Frontal cortex (tissue), 4 donors: Measurements from ENCODE around the gene PGC. TPM values are rescaled to one million over a fixed set of nuclear protein-coding genes. Genes with fewer than 3 reads are reported as not detected.

Experiments
- DNase-seq, 2 donors: peaks; one replicate each; pipeline ENCODE4 v3.0.0; 2012; ENCODE audit warnings: low spot score in 2 of 2
- FAIRE-seq: peaks from 2 replicates; lab custom pipeline; 2012; peaks lifted over from hg19 to GRCh38; lab: Jason Lieb, UNC
- total RNA-seq: library from RNA; depleted of rRNA; stranded (reverse); fragments of >200 nt; gene quantifications from one replicate; pipeline ENCODE4 v1.2.3, GENCODE V29; 2014
- donor health status: control.
- donor health status: control.
- donor health status: control.

PGC gene
- under 0.01 TPM for total RNA-seq

- DNase-seq (no peak), FAIRE-seq (no peak)
These were observed at the start of gene PGC for GRCh38 chr6:41747256-41748101. TSS of gene PGC (minus strand) at chr6:41747397. CDS start at chr6:41747334, 63 bp downstream.

- FAIRE-seq, result no peak
- DNase-seq, result no peak
These were observed 49.3 kb upstream of the PGC start for GRCh38 chr6:41796474-41796873.

- FAIRE-seq, result no peak
These were observed 44.8 kb upstream of the PGC start for GRCh38 chr6:41791984-41792383.

DNA sequence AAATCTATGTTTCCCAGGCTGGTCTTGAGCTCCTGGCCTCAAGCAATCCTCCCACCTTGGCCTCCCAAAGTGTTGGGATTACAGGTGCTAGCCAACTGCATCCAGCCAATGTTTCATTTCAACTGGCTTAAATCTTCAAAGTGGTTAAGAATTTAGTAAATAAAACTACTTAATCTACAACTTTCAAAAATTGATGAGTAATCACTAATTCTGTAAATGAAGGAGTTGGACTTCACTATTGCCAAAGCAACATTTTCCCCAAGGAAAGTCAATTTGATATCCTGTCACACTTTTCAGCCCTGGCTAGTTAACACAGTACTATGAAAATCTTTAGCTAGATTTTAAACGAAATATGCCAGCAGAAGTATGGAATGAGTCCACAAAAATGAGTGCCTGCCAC is 44.1 kb upstream of the PGC start:
- DNase-seq (no peak), FAIRE-seq (no peak)

More at GRCh38 chr6:41791984-41792383, 44.8 kb upstream of the PGC start:
- no peak for DNase-seq

GRCh38 chr6:41790045-41790444 is 42.8 kb upstream of the PGC start:
- no peak for FAIRE-seq

GRCh38 chr6:41789390-41789724 is 42.2 kb upstream of the PGC start:
- DNase-seq, result no peak
- FAIRE-seq, result no peak

More at GRCh38 chr6:41790045-41790444, 42.8 kb upstream of the PGC start:
- DNase-seq, result no peak

- DNase-seq (peak; percentile 89 to 90), FAIRE-seq (no peak)
These were observed 40.2 kb upstream of the PGC start, which contains the start of gene TOMM6 for GRCh38 chr6:41787219-41787917. TSS of gene TOMM6 (plus strand) at chr6:41787694. CDS start at chr6:41787698, 4 bp downstream.

- FAIRE-seq (no peak), DNase-seq (peak; percentile 90)
These were observed 39.4 kb upstream of the PGC start for GRCh38 chr6:41786451-41787218.

DNA sequence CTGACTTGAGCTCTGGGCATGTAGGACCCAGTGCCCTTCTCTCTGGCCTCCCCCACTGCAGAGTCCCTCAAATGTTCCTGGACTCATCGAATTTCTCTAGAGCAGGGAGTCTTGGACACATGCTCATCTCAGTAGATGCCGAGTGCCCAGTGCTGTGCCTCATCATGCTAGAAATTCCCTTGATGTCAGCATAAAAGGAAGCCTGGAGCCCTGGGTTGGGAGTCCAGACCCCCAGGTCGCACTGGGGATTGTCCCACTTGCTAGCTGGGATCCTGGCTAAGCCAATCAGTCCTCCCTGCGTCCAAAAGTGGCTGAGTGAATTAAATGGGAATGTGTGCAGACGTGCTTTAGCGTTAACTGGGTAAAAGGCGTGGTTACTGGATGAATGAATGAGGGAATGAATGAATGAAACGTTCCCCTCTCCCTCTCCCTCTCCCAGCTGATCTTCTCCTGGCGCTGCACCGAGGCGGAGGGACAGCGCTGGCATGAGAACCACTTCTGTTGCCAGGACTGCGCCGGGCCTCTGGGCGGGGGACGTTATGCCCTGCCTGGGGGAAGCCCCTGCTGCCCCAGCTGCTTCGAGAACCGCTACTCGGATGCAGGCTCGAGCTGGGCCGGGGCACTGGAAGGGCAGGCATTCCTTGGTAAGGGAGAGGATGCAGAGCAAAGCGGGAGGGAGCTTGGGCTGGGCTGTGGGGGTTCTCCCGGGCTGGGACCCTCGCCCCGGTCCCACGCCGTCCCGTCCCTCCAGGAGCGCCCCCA is 38.7 kb upstream of the PGC start:
- DNase-seq (no peak), FAIRE-seq (no peak)

DNA sequence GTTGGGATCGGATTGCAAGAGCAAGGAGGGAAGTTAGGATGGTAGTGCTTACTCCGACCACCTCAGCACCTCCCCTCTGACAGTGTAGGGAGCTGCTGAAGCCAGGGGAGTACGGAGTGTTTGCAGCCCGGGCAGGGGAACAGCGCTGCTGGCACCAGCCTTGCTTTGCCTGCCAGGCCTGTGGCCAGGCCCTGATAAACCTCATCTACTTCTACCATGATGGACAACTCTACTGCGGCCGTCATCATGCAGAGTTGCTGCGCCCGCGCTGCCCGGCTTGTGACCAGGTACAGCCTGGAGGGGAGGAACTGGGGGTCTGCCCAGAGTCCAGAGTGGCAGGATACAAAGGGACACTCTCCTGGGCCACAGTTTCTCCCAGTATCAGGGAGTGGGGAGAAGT is 38.1 kb upstream of the PGC start:
- no peak for FAIRE-seq
- DNase-seq, result no peak

- no peak for DNase-seq
- FAIRE-seq, result no peak
These were observed 37.5 kb upstream of the PGC start for GRCh38 chr6:41784581-41785171.

- no peak for FAIRE-seq
- no peak for DNase-seq
These were observed 36.0 kb upstream of the PGC start for GRCh38 chr6:41783106-41783780.

DNA sequence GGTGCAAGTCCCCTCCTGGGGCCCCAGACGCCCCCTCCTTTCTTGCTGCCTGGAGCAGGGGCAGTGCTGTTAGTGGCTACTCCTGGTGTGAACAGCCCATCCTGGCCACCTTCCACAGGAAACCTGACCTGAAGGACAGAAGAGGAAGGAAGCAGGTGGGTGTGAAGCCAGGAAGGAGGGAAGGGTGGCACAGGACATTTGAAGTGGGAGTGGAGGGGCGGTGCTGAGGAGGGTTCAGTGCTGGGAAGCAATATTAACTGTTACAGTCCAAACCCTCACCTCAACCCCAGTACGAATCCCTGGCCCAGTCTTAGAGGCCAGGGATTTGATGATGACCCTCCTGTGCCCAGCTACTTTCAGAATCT is 34.2 kb upstream of the PGC start:
- no peak for FAIRE-seq
- no peak for DNase-seq

- peak in 1 of 2 donors; percentile 58 for DNase-seq
- no peak for FAIRE-seq
These were observed 33.6 kb upstream of the PGC start, which contains the start of gene PRICKLE4 for GRCh38 chr6:41780551-41781365. TSS of gene PRICKLE4 (plus strand) at chr6:41780782. CDS start at chr6:41783474, 2,692 bp downstream.

DNA sequence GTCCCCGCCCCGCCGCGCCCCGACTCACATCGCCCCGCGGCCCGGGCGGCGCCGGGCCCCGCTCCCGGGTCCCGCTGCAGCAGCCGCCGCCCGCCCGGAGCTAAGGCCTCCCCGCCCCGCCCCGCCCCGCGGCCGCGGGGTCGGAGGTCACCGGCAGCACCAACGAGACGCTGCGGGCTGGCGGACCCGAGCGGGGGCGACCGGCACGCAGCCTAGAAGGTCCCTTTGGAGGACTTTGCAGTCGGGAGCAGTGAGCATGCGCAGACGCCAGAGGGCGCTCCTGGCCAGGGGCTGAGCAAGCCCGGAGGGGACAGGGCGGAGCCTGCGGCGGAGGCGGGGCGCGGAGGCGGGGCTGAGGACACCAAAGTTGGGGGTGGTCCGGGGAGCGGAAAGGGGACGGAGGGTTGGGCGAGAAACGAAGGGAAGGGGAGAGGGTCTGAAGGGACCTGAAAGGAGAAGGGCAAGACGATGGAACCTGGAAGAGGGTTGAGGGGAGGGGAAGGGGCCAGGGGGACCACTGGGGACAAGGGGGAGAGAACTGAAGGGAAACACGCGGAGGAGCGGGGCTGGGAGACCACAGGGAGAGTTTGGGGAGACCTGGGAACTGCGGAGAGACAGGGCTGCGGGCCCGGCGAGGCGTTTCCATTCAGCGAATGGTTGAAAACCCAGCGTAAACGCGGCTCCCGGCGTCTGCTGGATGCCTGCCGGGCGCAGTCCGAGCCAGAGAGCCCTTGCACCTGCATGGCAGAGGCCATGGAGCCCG is 32.8 kb upstream of the PGC start, which contains the start of gene FRS3:
Gene FRS3 (minus strand): TSS at position 113 of the 763 bp plus-strand sequence. CDS start 2,913 bp downstream, outside the sequence.
- DNase-seq (peak; percentile 99), FAIRE-seq (no peak)

GRCh38 chr6:41779336-41779735 is 32.1 kb upstream of the PGC start:
- FAIRE-seq, result no peak
- no peak for DNase-seq

DNA sequence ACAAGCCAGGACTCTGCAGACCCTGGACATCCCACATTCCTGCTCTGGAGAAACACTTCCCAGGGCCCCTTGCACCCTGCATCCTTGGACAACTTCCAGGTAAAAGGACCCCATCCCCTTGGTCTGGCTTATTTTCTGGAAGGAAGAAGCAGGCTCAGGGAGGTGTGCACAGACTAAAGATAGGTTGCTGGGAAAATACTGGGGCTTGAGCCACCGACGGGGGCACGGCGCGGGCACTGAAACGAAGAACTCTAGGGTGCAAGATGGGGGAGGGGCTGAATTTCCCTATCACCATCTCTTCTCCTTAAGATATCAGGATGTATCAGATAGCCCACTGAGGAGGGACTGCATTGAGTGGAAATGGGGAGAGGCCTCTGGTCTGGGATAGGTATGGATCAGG is 31.7 kb upstream of the PGC start:
- FAIRE-seq (no peak), DNase-seq (no peak)
